Retinal pigment epithelial cell (primary cell): ENCODE data around the gene ERBIN.
A peak's percentile ranks its signal among the peaks of the same experiment; 100 is the strongest.

Source experiments
- DNase-seq: peaks from one replicate; pipeline ENCODE4 v3.0.0-alpha.2; 2010; ENCODE audit warnings: low read depth
- H3K4me3 ChIP-seq: 2 replicates; pipeline ENCODE4 v1.5.1; 2011; ENCODE audit warnings: mild to moderate bottlenecking, low read length, control low read depth, moderate library complexity
- CTCF ChIP-seq: conservative IDR thresholded peaks from 2 replicates; pipeline ENCODE4 v1.5.1; 2011; ENCODE audit warnings: low read depth, low read length, control low read depth, inconsistent platforms

The ERBIN gene

GRCh38 chr5:65925601-65926275 is 637 bp upstream of the ERBIN start:
- H3K4me3 ChIP-seq, result peak overlapping the region; percentile 69
- DNase-seq, result no peak
- TF ChIP-seq CTCF, result peak; percentile 34

GRCh38 chr5:65926893-65927292 is 518 bp downstream of the ERBIN start:
- no peak for TF ChIP-seq CTCF
- peak overlapping the region; percentile 69 for H3K4me3 ChIP-seq
- DNase-seq, result no peak

GRCh38 chr5:65927503-65928321 is 1.3 kb downstream of the ERBIN start:
- TF ChIP-seq CTCF, result no peak
- H3K4me3 ChIP-seq, result peak overlapping the region; percentile 69
- DNase-seq, result no peak

- TF ChIP-seq CTCF, result no peak
- peak overlapping the region; percentile 69 for H3K4me3 ChIP-seq
- no peak for DNase-seq
Observed at GRCh38 chr5:65928322-65928752, 2.0 kb downstream of the ERBIN start.

- no peak for DNase-seq
- no peak for TF ChIP-seq CTCF
- H3K4me3 ChIP-seq, result peak overlapping the region; percentile 69
Observed at GRCh38 chr5:65928860-65929259, 2.5 kb downstream of the ERBIN start.

GRCh38 chr5:65932676-65933075 is 6.3 kb downstream of the ERBIN start:
- no peak overlapping the region for H3K4me3 ChIP-seq
- no peak for DNase-seq
- no peak for TF ChIP-seq CTCF
